Central memory CD4-positive, alpha-beta T cell (primary cell): ENCODE measurements around the gene QPCT.

ENCODE experiments used
- DNase-seq: peaks from one replicate; pipeline ENCODE4 v3.0.0; 2022

The QPCT gene

GRCh38 chr2:37324786-37325624 lies 19.4 kb upstream of the QPCT start, which contains the start of gene PRKD3:
PRKD3 (minus strand) TSS chr2:37324833; CDS start chr2:37316524, 8,309 bp downstream.
- DNase-seq, result peak; percentile 67

- no peak for DNase-seq
These were observed 18.8 kb upstream of the QPCT start for GRCh38 chr2:37325625-37326071.

- DNase-seq, result no peak
These were observed 18.1 kb upstream of the QPCT start for GRCh38 chr2:37326285-37326684.

- DNase-seq, result no peak
These were observed 17.4 kb upstream of the QPCT start for GRCh38 chr2:37326866-37327634.

GRCh38 chr2:37330681-37331080 lies 13.7 kb upstream of the QPCT start:
- no peak for DNase-seq

GRCh38 chr2:37332560-37332959 lies 11.9 kb upstream of the QPCT start:
- DNase-seq, result no peak

- no peak for DNase-seq
These were observed 11.2 kb upstream of the QPCT start for GRCh38 chr2:37333256-37333655.

DNA sequence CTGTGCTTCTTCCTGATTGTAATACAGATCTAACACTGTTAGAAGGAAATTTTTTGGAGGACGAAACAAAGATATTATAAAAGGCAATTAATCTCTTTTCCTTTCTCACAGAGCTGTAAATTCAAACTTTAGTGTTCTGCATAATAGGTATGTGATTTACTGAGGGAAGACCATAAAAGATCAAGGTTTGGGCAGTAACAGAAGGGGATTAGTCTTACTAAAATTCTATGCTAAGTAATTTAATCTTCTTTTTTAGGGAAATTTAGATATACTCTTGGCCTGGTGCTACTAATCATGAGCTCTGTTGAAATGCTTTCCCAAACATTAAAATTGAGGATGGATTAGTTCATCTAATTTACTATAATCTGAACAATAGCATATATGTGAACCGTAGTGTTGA lies 8.8 kb upstream of the QPCT start:
- DNase-seq, result no peak

- DNase-seq, result no peak
These were observed 6.7 kb upstream of the QPCT start for GRCh38 chr2:37337620-37338280.

- no peak for DNase-seq
These were observed 5.5 kb upstream of the QPCT start for GRCh38 chr2:37338933-37339332.

DNA sequence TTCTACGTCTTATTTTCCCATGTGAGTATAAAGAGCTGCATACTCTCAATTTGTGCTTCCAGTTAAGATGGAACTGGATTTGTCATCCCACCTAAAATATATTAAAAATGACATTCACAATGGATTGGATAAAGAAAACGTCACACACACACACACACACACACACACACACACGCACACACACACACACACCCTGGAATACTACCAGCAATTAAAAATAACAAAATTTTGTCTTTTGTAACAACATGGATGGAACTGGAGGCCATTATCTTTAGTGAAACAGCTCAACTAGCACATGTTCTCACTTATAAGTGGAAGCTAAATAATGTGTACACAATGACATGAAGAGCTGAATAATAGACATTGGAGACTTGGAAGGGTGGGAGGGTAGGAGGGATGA lies 3.8 kb upstream of the QPCT start:
- DNase-seq, result no peak

GRCh38 chr2:37342591-37343220 lies 1.7 kb upstream of the QPCT start:
- DNase-seq, result no peak

GRCh38 chr2:37343537-37344434 lies 644 bp upstream of the QPCT start:
- no peak for DNase-seq

GRCh38 chr2:37348155-37348554 lies 3.7 kb downstream of the QPCT start:
- DNase-seq, result no peak

- DNase-seq, result no peak
These were observed 4.9 kb downstream of the QPCT start for GRCh38 chr2:37349231-37349860.

GRCh38 chr2:37350034-37350433 lies 5.6 kb downstream of the QPCT start:
- no peak for DNase-seq

DNA sequence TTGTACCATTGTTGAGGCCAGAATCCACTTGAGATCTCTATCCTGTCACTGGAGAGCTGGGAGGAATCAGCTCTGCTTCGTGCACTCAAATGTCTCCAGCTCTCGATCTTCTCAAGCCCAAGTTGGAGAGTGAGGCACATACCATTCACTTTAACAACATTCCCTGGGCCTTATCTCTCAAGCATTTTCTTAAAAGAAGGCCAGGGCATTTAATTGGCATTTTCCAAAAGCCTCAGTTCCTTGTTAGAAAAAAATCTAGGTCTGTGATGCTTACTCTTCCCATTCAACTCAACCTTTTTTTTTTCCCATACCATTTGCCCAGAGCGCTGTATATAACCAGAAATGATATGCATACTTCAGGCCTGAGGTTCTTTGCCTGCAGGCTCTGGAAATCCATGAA lies 10.1 kb downstream of the QPCT start:
- DNase-seq, result no peak

- DNase-seq, result no peak
These were observed 11.3 kb downstream of the QPCT start for GRCh38 chr2:37355735-37356134.

GRCh38 chr2:37356299-37356698 lies 11.9 kb downstream of the QPCT start:
- DNase-seq, result no peak

DNA sequence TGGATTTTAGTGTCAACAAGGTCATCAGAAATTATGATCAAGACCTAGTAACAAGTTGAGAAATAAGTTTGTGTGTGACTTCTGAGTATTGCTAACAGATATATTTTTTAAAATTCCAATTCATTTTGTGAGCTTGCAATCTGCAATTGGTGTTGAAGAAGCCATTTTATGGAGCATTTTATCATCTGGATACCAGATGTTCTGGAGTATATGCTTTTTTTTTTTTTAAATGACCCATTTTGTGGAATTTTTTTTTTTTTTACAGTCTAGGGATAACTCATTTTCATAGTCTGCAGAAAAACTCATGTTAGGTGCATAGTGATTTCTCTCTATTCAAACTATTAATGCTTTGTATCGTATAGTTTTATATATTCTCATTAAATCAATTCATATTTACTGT lies 12.6 kb downstream of the QPCT start:
- no peak for DNase-seq

- no peak for DNase-seq
These were observed 13.1 kb downstream of the QPCT start for GRCh38 chr2:37357530-37357929.
